ENCODE results near the gene TMEM203.
"Not testable (repeated sequence)": the region's sequence is repeated elsewhere in the genome, so short reads cannot be mapped to it uniquely, and the experiment has no call there.

Gene TMEM203

GRCh38 chr9:137205126-137206069 is at the start of gene TMEM203, which contains the start of gene NDOR1:
Gene TMEM203 (minus strand): TSS chr9:137205648. CDS start chr9:137205414, 234 bp downstream.
Gene NDOR1 (plus strand): TSS chr9:137205700. CDS start chr9:137205778, 78 bp downstream.
- DNase-seq, result peak; percentile 82 to 85

- peak; percentile 82 to 83 for DNase-seq
Observed at GRCh38 chr9:137254624-137255447, 49.4 kb upstream of the TMEM203 start, which contains the start of gene NELFB. Gene NELFB (plus strand): TSS chr9:137255327.

DNA sequence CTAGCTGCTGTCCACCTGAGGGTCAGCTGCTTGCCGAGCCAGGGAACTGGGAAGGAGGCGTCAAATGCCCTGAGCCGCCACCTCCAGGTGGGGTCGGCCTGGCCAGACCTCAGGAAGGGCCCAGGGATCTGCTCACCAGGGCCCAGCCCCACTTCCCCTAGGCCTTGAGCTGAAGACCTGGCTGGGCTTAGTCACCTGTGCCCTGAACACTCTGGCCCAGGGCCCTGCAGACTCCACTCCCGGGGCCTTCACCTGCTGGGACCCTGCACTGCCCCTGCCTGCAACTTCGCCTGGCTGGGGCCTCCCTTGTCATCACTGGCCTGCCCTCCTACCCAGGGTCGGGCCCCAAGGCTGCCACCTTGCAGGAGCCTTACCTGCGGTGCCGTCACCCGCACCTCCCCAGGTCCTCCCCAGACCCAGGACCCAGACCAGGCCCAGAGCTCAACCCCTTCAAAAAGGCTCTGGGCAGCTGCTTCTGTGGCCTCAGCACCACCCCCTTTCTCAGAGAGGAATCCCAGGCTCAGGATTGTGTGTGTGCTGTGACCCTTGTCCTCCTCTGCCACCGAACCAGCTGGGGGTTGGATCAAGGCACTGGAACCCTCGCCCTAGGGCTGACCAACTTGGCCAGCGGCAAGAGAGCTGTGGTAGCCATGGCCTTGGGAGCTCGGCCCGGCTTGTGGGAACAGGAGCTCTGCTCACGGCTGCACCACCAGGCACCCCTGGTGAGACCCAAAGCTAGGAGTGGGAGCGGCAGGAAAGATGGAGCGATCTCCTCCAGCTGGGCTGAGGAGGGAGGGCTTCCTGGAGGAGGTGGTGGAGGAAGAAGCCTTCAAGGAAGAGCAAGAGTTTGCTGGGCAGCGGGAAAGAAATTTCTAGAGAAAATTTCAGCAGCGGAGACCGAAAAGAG is 48.5 kb upstream of the TMEM203 start:
- DNase-seq, result no peak

DNA sequence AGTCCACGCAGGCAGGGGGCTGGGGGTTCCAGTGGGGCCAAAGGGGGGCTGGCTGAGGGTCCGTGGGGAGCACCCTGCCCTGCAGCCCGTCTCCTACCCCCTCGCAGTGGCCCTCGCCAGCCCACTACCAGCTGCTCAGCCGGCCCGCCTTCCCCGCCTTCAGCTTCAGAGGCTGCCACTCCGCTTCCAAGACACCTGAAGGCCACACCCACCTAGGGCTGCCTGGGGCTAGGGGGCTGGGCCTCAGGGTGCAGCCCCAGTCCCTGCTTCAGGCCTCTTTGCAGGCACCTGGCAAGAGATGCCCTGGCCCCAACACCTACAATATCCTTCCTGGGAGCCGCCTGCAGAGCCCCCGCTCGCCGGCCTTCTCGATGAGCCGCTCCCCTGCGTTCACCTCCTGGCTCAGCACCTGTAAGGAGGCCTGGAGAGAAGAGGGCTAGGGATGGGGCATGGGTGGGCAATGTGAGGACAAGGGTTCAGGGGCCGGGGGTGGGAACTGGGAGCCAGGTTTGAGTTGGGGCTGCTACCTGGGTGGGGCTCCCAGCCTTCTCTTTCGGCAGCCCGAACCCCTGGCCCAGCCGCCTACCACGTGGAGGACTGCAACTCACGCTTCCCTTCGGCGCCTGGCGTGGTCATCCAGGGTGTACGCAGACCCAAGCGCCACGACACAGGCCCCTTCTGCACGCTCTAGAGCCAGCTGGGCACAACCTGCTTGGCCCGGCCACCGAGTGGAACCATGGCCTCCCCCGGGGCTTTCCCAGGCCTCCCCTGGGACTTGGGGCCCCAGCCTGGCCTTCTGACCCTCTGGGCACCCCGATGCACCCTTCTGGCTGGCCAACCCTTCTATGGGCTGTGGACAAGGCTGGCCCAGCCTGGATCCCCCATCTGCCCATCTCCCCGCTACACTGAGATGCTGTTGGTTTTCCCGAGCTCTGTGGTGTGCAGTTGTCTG is 47.4 kb upstream of the TMEM203 start:
- DNase-seq, result peak in 1 of 2 experiments; percentile 23

DNA sequence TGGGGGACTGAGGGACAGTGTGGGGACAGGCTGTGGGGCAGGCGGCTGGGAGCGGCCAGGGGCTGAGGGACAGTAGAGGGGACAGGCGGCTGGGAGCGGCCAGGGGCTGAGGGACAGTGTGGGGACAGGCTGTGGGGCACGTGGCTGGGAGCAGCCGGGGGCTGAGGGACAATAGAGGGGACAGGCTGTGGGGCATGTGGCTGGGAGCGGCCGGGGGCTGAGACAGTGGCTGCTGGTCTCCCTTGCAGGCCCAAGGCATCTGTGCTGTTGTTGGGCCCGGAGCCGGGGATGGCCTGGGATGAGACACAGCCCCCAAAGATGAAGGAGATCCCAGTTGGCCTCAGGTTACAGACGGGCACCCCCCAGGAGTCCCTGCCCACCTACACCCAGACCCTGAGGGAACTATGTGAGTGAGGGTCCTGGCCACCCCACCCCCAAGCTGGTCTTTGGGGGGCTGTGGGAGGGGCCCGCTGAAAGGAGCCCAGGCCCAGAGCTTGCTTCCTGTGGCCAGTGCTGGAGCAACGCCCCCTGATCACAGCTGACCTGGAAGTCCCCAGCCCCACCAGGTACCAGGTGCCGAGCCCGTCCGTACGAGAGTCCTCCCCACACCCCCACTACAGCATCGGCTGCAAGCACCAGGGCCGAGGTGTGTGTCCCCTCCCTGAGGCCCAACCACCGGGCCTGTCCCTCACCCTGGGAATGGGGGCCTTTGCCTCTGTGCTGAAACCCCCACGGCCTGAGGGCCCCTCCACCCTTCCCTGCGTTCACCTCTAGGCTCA is 46.2 kb upstream of the TMEM203 start:
- no peak for DNase-seq

DNA sequence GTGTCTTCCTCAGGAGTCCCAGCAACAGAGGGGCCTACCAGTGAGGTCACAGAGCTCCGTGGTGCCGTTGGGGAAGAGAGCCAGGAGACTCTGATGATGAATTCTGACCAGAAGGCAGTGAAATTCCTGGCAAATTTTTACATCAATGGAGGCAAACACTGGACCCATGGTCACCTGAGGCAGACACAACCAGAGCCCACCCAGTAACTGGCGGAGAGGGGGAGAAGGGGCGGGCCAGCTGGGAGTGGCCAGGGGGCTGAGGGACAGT is 45.7 kb upstream of the TMEM203 start, which contains the start of gene STPG3:
Gene STPG3, plus strand, starts transcription at position 93 of the 268 bp plus-strand sequence. Its CDS starts 1 bp downstream, at position 94.
- DNase-seq, result no peak

DNA sequence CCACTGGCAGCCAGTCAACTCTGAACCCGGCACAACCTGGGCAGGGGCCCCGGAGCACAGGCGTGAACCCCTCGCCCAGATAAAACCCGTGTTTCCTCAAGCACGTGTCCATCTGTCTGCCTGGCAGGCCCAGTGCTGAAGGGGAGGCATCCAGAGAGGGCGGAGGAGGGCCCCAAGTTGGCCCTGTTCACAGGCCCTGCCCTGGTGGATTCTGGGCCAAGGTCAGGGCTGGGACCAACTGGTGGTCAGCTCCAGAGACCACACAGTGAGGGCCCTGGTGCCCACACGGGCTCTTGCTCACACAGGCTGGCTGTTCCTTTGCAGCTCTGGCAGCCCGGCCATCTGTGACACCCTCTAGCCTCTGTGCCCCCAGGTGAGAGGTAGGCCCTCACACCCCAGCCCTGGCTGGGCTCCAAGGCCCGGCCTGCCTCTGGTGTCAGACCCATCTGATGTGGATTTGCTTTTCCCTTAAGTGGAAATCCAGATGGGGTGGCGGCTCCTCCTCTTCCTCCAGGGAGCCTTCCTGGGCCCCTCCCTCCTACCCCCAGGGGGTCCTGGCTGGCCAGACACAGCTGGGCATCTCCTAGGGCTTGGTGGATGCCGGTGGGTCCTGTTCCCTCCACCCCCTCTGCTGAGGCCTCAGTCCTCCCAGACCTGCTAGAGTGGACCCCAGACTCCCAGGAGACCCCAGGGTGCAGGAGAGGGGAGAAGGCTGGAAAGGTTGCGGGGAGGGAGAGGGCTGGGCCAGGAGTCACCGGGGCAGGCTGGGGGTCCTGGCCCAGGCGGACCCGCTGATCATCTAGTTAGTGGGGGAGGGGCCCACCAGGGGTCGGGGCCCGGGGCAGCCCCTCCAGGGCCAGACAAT is 45.1 kb upstream of the TMEM203 start:
- DNase-seq, result no peak

- no peak for DNase-seq
Observed at GRCh38 chr9:137247916-137248175, 42.4 kb upstream of the TMEM203 start.

DNA sequence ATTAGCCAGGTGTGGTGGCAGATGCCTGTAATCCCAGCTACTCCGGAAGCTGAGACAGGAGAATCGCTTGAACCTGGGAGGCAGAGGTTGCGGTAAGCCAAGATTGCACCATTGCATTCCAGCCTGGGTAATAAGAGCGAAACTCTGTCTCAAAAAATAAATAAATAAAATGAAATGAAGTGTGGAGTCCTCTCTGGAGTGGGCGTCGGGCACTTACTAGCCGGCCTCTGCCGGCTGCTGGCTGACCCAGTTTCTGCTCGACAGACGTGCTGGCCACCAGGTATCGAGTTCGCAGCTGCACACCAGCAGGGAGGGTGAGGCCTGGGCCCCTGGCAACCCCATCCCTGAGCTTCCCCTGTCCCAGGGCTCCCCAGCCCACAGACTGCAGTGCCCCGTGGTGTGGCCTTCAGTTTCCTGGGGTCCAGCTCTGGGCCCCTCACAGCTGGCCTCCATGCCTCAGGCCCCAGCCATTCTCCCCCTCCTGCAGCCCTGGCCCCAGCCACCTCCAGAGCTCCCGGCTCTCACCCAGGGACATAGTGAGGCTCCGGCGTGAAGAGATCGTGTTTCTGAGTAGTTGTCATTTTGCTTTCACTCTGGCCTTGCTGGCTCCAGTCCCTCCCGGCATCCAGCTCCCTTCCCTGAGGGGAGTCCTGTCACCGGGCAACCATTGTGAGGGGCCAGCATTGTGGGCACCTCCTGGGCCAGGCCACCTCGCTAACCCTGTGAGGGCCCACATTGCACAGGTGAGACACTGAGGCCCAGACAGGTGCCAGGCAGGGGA is 41.9 kb upstream of the TMEM203 start:
- DNase-seq, result no peak

GRCh38 chr9:137245450-137246421 is 40.3 kb upstream of the TMEM203 start:
- no peak for DNase-seq

DNA sequence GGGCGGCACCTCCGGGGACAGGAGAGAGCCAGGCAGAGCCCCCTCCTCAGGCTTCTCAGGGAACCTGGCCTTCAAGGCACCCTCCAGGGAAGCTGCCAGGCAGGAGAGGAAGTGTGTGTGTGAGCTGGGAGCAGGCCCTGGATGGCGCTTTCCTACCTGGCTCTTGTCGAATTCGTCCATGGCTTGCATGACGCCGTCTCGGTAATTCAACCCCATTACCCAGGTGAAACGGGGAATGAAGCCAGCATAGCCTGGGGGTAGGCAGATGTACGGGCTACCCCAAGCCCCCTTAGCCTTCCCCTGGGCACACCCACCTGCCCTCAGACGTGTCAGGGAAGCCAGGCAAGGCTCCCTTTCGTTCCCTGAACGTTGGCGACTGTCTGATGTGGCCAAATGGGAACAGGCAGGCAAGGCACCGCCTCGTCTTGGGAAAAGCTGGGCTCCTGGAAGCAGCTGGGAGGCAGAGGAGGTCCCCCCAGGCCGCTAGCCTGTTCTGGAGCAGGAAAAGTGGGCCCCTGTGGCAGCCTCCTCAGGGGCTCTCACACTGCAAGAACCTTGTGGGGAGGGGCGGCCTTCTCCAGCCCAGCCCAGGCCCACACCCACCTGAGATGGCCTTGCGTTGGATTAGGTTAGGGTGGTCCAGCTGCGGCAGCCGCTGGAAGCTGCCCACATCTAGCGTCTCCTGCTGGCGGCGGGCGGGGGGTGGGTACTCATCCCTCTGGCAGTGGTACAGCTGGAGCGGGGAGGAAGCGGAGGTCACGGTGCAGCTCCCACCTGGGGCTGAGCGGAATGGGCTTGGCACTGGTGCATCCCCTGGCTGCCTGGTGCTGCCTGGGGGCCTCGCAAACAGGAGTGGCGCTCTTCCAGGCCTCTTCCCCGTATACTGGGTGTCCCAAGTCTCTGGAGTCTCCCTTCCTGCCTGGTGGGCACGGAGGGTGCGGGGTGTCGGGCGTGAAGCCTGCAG is 39.3 kb upstream of the TMEM203 start:
- DNase-seq, result peak; percentile 68 to 82

DNA sequence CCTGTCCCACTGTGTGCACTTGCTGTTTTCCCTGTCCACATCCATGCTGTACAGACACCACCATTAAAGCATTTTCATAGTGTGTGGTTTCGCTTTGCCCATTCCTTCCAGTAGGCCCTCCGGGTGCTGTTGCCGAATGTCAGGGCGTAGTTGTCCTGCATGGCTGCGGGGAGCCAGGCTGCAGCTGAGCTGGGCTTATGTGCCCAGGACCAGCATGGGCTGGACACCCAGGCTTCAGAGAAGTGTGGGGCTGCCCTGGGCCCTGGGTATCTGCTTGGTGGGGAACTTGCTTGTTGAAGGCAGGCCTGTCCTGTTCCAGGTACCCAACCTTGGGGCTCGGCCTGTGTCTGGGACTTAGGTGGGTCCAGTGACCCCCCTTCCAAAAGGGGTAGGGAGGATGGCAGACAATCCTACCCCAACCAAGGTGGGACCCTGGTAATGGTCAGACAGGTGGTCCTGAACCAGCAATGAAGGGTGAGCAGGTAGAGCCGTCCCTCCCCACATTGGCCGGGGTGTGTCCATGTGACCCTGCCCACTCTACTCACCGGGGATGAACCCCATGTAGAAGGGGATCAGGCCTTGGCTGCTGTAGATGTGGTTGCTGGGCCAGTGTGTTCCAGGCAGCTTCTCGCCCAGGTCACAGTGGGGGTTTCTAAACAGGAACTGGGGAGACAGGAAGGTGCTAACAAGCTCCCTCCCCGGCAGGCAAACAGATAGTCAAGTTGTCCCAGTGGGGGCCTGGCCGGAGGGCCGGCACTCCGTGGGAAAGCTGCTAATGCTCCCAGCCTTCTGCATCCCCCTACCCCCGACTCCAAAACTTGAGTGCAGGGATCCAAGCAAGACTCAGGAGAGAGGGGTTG is 38.4 kb upstream of the TMEM203 start:
- DNase-seq, result peak; percentile 43 to 79

DNA sequence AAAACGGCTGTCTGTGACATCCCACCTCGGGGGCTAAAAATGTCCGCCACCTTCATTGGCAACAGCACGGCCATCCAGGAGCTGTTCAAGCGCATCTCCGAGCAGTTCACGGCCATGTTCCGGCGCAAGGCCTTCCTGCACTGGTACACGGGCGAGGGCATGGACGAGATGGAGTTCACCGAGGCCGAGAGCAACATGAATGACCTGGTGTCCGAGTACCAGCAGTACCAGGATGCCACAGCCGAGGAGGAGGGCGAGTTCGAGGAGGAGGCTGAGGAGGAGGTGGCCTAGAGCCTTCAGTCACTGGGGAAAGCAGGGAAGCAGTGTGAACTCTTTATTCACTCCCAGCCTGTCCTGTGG is 37.8 kb upstream of the TMEM203 start:
- not testable (repeated sequence) for DNase-seq

GRCh38 chr9:137242269-137243203 is 37.1 kb upstream of the TMEM203 start:
- DNase-seq, result peak in 1 of 2 experiments; percentile 13

All from NCI-H2081 (cell line).